GM23248 (cell line): Measurements from ENCODE around the gene CCDC17.

Experiments used
- EZH2 ChIP-seq: fragments of 200-600 bp; sonication (generic); IDR thresholded peaks from 2 replicates; pipeline ENCODE4 v1.6.1; 2018; ENCODE audit warnings: antibody characterized with exemption, mild to moderate bottlenecking; ENCODE audit not compliant: insufficient read depth, poor library complexity, severe bottlenecking
- EZH2phosphoT487 ChIP-seq: fragments of 200-600 bp; sonication (generic); IDR thresholded peaks from 2 replicates; pipeline ENCODE4 v1.6.1; 2018; ENCODE audit warnings: antibody characterized with exemption, moderate library complexity, mild to moderate bottlenecking, low read depth; ENCODE audit not compliant: insufficient read depth

DNA sequence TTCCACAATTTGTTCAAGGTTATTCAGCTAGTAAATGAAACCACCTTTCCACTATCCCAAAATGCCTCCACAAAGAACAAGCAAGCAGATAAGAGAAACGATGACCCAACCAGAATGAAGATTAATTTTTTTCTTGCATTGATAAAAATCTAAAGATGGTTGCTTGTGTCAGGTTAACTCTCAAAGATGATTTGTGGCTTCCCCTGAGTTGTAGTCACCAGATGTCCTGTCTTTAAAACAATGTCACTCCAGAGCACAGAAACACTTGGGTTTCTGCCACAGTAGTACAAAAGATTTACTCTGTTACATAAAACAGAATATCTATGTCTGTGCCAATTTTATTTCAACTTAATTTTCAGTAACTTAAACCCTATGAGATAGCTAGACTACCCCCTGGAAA lies 11.4 kb upstream of the CCDC17 start:
- no peak for TF ChIP-seq EZH2phosphoT487
- no peak for TF ChIP-seq EZH2
